ENCODE data around the gene UBQLN1. TPM values are rescaled to one million over a fixed set of nuclear protein-coding genes. Genes with fewer than 3 reads are reported as not detected.
A peak's percentile ranks its signal among the peaks of the same experiment; 100 is the strongest.

Gene UBQLN1
- total and polyA plus RNA-seq, 7 donors: 89.3 to 237 (median 151) TPM

- WGBS, 3 donors: 16 to 32% (median 19%) methylated on average over 5 of the region's 5 CpGs
- Histone ChIP-seq H3K4me3 (peak overlapping the region; percentile 88), H3K36me3 (ENCODE audit: insufficient read depth in 1 of 2, low read depth in 1 of 2) (peaks cover 0 to 10% of the 10 kb centered on the region in 2 donors), H3K27me3 (ENCODE audit: insufficient read depth in 3 of 3, low read length in 2 of 3) (no peaks in the 10 kb centered on the region), H3K4me1 (no peaks in the 10 kb centered on the region), H3K9me3 (no peaks in the 10 kb centered on the region), H3K27ac (peak overlapping the region; percentile 67)
- no peak for TF ChIP-seq CTCF (IDR thresholded peaks at IDR 0.05)
- DNase-seq (no peak), ATAC-seq (peak in 3 of 4 donors; percentile 2 to 3 (median 2))
- intact Hi-C loops (cut with DNase I): loop anchor here in 1 of 2 donors (5.0 to 10.0 kb wide), 2 partner anchors 84 to 291 kb away; partner anchors contain the start of gene UBQLN1
Observed at GRCh38 chr9:83623679-83624076, 84.1 kb downstream of the UBQLN1 start.

GRCh38 chr9:83622939-83623678 lies 84.6 kb downstream of the UBQLN1 start, which contains the start of gene IDNK:
TSS of gene IDNK (plus strand) at chr9:83623143. CDS start at chr9:83623172, 29 bp downstream.
- Histone ChIP-seq H3K4me3 (peak within 1 kb of the TSS; percentile 88), H3K4me1 (no peaks in the 10 kb centered on the region), H3K36me3 (ENCODE audit: insufficient read depth in 1 of 2, low read depth in 1 of 2) (peaks cover 0 to 9% of the 10 kb centered on the region in 2 donors), H3K9me3 (no peaks in the 10 kb centered on the region), H3K27ac (peak within 1 kb of the TSS; percentile 67), H3K27me3 (ENCODE audit: insufficient read depth in 3 of 3, low read length in 2 of 3) (no peaks in the 10 kb centered on the region)
- no peak for TF ChIP-seq CTCF (IDR thresholded peaks at IDR 0.05)
- WGBS, 3 donors: 1% methylated on average over 51 to 79 of the region's 79 CpGs
- intact Hi-C loops (cut with DNase I): loop anchor here in 1 of 2 donors (5.0 to 10.0 kb wide), 2 partner anchors 84 to 292 kb away; partner anchors contain the start of gene UBQLN1
- DNase-seq (peak; percentile 67 to 77), ATAC-seq (peak; percentile 71 to 77 (median 75))

GRCh38 chr9:83622433-83622938 lies 85.3 kb downstream of the UBQLN1 start:
- 11 to 16% (median 13%) methylated on average over 17 to 21 of the region's 21 CpGs for WGBS, 3 donors
- Histone ChIP-seq H3K27ac (peak overlapping the region; percentile 67), H3K36me3 (ENCODE audit: insufficient read depth in 1 of 2, low read depth in 1 of 2) (peaks cover 0 to 9% of the 10 kb centered on the region in 2 donors), H3K9me3 (no peaks in the 10 kb centered on the region), H3K4me3 (peak overlapping the region; percentile 88), H3K4me1 (no peaks in the 10 kb centered on the region), H3K27me3 (ENCODE audit: insufficient read depth in 3 of 3, low read length in 2 of 3) (no peaks in the 10 kb centered on the region)
- DNase-seq (no peak), ATAC-seq (peak in 3 of 4 donors; percentile 64 to 73 (median 69))
- intact Hi-C loops (cut with DNase I): loop anchor here in 1 of 2 donors (5.0 to 10.0 kb wide), 2 partner anchors 85 to 292 kb away; partner anchors contain the start of gene UBQLN1
- TF ChIP-seq CTCF (IDR thresholded peaks at IDR 0.05): no peak

GRCh38 chr9:83620841-83621636 lies 86.7 kb downstream of the UBQLN1 start:
- no peak for DNase-seq
- H3K4me1 ChIP-seq: no peaks in the 10 kb centered on the region

More at GRCh38 chr9:83620841-83621636, 86.7 kb downstream of the UBQLN1 start:
- Histone ChIP-seq H3K27ac (no peak overlapping the region), H3K4me3 (no peak overlapping the region), H3K27me3 (ENCODE audit: insufficient read depth in 3 of 3, low read length in 2 of 3) (no peaks in the 10 kb centered on the region), H3K36me3 (ENCODE audit: insufficient read depth in 1 of 2, low read depth in 1 of 2) (no peaks in the 10 kb centered on the region), H3K9me3 (no peaks in the 10 kb centered on the region)
- WGBS, 3 donors: 24 to 33% (median 27%) methylated on average over 7 of the region's 7 CpGs
- peak in 3 of 4 donors; percentile 38 to 59 (median 54) for ATAC-seq
- TF ChIP-seq CTCF (IDR thresholded peaks at IDR 0.05): peak; percentile 49
- intact Hi-C loops (cut with DNase I): loop anchor here in 1 of 2 donors (5.0 to 10.0 kb wide), 2 partner anchors 86 to 294 kb away; partner anchors contain the start of gene UBQLN1
